ENCODE measurements around the gene AK4.

DNA sequence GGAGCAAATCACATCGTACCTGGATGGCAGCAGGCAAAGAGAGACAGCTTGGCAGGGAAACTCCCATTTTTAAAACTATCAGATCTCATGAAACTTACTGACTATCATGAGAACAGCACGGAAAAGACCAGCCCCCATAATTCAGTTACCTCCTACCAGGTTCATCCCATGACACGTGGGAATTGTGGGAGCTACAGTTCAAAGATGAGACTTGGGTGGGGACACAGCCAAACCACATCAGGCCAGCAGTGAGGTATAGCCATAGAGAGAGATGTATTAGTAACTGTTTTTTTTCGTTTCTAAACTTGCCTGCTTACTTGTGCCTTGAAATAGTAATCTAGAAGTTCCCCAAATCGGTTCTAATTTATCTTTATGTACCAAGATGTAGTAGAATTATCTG lies 48.9 kb downstream of the AK4 start:
- TF ChIP-seq, protein P1, sequence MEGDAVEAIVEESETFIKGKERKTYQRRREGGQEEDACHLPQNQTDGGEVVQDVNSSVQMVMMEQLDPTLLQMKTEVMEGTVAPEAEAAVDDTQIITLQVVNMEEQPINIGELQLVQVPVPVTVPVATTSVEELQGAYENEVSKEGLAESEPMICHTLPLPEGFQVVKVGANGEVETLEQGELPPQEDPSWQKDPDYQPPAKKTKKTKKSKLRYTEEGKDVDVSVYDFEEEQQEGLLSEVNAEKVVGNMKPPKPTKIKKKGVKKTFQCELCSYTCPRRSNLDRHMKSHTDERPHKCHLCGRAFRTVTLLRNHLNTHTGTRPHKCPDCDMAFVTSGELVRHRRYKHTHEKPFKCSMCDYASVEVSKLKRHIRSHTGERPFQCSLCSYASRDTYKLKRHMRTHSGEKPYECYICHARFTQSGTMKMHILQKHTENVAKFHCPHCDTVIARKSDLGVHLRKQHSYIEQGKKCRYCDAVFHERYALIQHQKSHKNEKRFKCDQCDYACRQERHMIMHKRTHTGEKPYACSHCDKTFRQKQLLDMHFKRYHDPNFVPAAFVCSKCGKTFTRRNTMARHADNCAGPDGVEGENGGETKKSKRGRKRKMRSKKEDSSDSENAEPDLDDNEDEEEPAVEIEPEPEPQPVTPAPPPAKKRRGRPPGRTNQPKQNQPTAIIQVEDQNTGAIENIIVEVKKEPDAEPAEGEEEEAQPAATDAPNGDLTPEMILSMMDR (IDR thresholded peaks at IDR 0.05) = no peak
- TF ChIP-seq POLR2A (IDR thresholded peaks at IDR 0.05) = no peak

Measured in breast epithelium (tissue), 3 donors.